Right cardiac atrium (tissue), 5 donors: Measurements from ENCODE around the gene CRACDL. TPM values are rescaled to one million over a fixed set of nuclear protein-coding genes. Genes with fewer than 3 reads are reported as not detected.
A peak's percentile ranks its signal among the peaks of the same experiment; 100 is the strongest.

Source experiments
- ATAC-seq, 2 donors: fragments of 200-7000 bp; cut with Tn5 transposase; one replicate each; pipeline versions ENCODE4 v1.8.0 to v1.9.1; 2020; ENCODE audit warnings: moderate library complexity in 2 of 2, mild to moderate bottlenecking in 1 of 2
- DNase-seq, 3 donors: peaks; one replicate each; pipeline ENCODE4 v3.0.0-alpha.2; 2020
- H3K27ac ChIP-seq: one replicate; pipeline ENCODE4 v1.5.1; 2013; ENCODE audit warnings: mild to moderate bottlenecking, low read length, control low read depth, moderate library complexity
- H3K27me3 ChIP-seq: one replicate; pipeline ENCODE4 v1.6.1; 2013; ENCODE audit not compliant: control insufficient read depth, insufficient read depth
- H3K4me1 ChIP-seq: one replicate; pipeline ENCODE4 v1.6.1; 2013; ENCODE audit warnings: low read length; ENCODE audit not compliant: control insufficient read depth, insufficient read depth
- H3K4me3 ChIP-seq: one replicate; pipeline ENCODE4 v1.5.1; 2013; ENCODE audit warnings: low read length, control low read depth
- H3K9me3 ChIP-seq: one replicate; pipeline ENCODE4 v1.6.1; 2013; ENCODE audit warnings: low read length; ENCODE audit not compliant: control insufficient read depth
- WGBS: extraction: QIAGEN DNeasy Blood & Tissue Kit; methylation state at CpG from one replicate; pipeline ENCODE4 v1.1.7; 2013; 5-methylcytosine and 5-hydroxymethylcytosine counted together
- intact Hi-C, 4 donors: fragments of 100-400 bp; cut with DNase I; formaldehyde crosslinking; loops; one replicate each; pipeline versions ENCODE4 v1.11.0 to v1.14.0; 2022 to 2023
- polyA plus RNA-seq: library from polyadenylated mRNA; stranded (reverse); fragments of 200-250 nt; gene quantifications from one replicate; pipeline ENCODE4 v1.2.3, GENCODE V29; 2013
- total RNA-seq, 4 donors: library from RNA; stranded (reverse); fragmentation: NEBNext Ultra II Directional; extraction: Animal tissue kit (Norgen Biotek cat#: 25700); gene quantifications; one replicate each; pipeline ENCODE4 v1.2.1, GENCODE V29; 2021
- donor health status: healthy with polysubstance abuse.
- donor health status: DM: no; HTN: yes; CAD: no.
- donor health status: DM: no; HTN: no; CAD: no.
- donor health status: DM: no; HTN: yes; CAD: no; lungs with severe emphysema.
- donor health status: DM: yes; HTN: yes; CAD: no.

CRACDL gene
- total and polyA plus RNA-seq, 5 donors: 2.7 to 5.7 (median 4.9) TPM

DNA sequence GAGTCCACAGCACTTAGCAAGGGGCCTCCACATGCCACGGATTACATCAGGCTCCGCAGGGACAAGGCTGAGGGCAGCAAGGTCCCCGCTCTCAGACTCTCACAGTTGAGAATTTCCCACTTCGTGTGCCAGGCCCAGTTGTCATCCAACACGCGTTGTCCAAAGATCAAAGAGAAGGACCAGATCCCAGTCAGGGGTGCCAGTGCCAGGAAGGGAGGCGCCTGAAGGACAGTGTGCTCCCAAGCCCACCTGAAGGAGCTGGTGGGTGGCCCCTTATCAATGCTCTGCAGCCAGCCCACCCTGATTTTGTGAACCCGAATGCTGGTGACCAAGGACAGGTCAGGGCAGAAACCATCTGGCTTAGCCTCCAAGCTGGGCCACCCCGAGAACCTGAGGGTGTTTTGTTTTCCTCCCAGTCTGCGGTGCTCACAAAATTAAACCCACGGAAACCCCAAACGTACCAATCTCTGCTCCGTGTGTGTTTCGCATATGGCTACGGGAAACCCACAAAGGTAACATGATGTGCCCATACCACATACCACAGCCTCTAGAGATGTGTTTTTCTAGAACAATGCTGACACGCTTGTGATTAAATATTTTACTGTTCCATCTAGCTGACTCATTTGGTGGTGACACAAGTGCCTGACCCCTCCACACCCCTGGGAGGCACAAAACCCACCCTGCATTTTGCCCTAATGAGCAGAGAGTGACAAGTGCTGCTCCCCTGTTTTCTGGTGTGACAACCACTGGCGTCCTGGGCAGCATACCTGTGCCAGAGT lies 24.5 kb downstream of the CRACDL start:
- DNase-seq: no peak
- no peaks in the 10 kb centered on the region for H3K27me3 ChIP-seq
- WGBS: 87% methylated on average over 17 of the region's 17 CpGs

DNA sequence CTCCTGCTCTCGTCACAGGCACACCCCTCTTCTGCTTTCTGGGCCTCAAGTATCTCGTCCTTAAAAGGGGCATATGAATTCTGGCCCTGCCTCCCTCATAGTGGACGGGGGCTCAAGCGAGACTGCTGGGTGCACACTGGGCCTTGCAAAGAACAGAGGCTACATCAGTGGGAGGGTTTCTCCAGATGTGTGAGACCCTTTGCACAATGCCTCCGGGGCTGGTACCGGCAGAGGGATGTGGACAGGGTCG lies 25.0 kb downstream of the CRACDL start:
- Histone ChIP-seq H3K4me3 (no peak overlapping the region), H3K27ac (no peak overlapping the region), H3K27me3 (no peaks in the 10 kb centered on the region), H3K4me1 (peaks cover 5% of the 10 kb centered on the region), H3K9me3 (no peaks in the 10 kb centered on the region)
- 91% methylated on average over 7 of the region's 7 CpGs for WGBS
- intact Hi-C loops: no loop called here
- DNase-seq (no peak), ATAC-seq (no peak)

More for the DNA sequence above, 24.5 kb downstream of the CRACDL start:
- H3K4me3 ChIP-seq: no peak overlapping the region
- peaks cover 5% of the 10 kb centered on the region for H3K4me1 ChIP-seq
- ATAC-seq: no peak
- no peaks in the 10 kb centered on the region for H3K9me3 ChIP-seq
- intact Hi-C loops: no loop called here
- no peak overlapping the region for H3K27ac ChIP-seq

DNA sequence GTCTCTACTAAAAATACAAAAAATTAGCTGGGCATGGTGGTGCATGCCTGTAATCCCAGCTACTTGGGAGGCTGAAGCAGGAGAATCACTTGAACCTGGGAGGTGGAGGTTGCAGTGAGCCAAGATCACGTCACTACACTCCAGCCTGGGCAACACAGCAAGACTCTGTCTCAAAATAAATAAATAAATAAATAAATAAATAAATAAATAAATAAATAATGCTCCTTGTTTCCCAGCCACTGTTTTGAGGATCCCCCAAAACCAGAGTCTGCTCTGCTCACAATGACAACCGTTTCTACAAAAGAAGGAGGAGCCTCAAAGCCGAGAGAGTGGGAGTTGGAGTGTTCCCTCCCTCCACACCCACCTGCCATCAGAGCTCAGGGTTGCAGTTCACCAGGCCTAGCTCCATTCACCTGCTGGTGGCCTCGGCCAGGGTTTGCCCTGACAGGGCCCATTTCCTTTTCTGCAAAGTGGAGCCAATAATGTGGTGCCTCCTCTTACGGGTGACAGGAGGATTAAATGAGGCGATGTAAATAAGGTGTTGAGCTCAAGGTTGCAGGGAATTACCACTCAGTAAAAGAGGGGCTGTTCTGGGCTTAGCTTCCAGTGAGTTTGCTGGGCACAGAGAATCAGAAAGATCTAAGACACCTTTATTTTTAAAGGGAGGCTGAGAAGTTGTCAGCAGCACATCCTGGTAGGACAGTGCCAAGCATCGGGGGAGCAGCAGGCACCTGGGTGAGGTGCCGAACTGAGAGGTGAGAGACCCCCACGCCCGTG lies 25.5 kb downstream of the CRACDL start:
- DNase-seq (no peak), ATAC-seq (no peak)
- Histone ChIP-seq H3K4me1 (peaks cover 5% of the 10 kb centered on the region), H3K27me3 (no peaks in the 10 kb centered on the region), H3K9me3 (no peaks in the 10 kb centered on the region), H3K27ac (no peak overlapping the region), H3K4me3 (no peak overlapping the region)
- intact Hi-C loops: no loop called here
- WGBS: 92% methylated on average over 10 of the region's 10 CpGs

DNA sequence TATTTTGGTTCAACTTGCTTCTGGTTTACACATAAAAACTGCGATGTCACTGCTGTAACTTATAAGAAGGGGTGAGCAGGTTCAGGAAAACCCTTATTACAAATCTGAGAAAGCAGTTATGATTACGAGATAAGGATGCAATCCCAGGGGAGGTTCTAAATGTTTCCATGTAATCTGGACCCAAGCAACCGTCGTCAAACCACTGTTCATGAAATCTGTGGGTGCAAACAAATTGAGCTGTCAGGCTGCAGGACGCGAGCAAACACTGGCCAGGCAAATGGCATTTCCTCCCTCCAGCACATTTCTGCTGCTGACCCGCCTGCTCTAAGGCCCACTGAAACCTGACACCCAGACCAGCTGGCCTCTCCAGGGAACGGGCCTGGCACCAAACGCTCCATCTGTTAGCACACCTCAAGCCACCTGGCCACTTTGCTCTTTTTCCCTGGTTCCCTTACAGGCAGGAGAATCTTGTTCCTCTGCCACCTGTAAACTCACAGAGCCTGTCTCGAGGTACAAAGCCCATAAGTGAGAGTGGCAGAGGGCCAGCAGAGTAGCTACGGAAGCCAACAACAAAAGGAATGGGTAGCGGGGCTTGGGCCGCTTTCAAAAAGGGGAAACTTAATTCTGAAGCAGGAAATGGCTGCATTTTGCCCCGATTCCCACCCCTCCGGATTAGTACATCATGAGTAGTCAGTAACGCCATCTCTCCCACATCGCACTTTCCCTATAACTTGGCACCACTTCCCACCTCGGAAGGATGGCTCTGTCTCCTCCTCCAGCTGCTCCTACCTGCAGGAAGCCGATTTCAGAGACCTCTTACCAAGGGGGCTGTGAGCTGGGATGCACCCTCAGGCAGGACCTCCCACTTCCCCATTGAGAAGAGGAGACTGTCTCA lies 26.5 kb downstream of the CRACDL start:
- intact Hi-C loops: no loop called here
- Histone ChIP-seq H3K27ac (no peak overlapping the region), H3K27me3 (no peaks in the 10 kb centered on the region), H3K4me1 (peaks cover 5% of the 10 kb centered on the region), H3K9me3 (no peaks in the 10 kb centered on the region), H3K4me3 (no peak overlapping the region)
- ATAC-seq (peak; percentile 47 to 58), DNase-seq (no peak)
- 17% methylated on average over 19 of the region's 19 CpGs for WGBS

DNA sequence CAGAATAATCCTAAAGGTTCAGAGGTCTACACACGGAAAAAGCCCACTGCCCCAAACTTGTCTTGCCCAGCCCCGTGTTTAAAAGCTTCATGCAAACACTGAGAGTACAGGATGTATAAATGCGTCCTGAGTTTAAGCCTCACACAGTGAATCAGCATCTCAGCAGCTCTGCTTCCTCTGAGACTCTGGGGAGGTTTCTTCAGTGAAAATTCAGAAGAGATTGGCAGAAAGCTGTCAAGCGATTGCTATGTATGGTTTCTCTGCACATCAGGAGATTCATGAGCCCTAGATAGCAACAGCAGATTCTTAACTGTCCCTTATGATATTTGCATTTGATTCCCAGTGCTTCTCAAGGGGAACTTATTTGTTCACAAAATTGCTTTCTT lies 27.1 kb downstream of the CRACDL start:
- peaks cover 5% of the 10 kb centered on the region for H3K4me1 ChIP-seq
- H3K4me3 ChIP-seq: no peak overlapping the region
- intact Hi-C loops: no loop called here
- no peaks in the 10 kb centered on the region for H3K27me3 ChIP-seq
- 24% methylated on average over 4 of the region's 4 CpGs for WGBS
- DNase-seq: no peak
- no peak overlapping the region for H3K27ac ChIP-seq
- no peaks in the 10 kb centered on the region for H3K9me3 ChIP-seq
- no peak for ATAC-seq

DNA sequence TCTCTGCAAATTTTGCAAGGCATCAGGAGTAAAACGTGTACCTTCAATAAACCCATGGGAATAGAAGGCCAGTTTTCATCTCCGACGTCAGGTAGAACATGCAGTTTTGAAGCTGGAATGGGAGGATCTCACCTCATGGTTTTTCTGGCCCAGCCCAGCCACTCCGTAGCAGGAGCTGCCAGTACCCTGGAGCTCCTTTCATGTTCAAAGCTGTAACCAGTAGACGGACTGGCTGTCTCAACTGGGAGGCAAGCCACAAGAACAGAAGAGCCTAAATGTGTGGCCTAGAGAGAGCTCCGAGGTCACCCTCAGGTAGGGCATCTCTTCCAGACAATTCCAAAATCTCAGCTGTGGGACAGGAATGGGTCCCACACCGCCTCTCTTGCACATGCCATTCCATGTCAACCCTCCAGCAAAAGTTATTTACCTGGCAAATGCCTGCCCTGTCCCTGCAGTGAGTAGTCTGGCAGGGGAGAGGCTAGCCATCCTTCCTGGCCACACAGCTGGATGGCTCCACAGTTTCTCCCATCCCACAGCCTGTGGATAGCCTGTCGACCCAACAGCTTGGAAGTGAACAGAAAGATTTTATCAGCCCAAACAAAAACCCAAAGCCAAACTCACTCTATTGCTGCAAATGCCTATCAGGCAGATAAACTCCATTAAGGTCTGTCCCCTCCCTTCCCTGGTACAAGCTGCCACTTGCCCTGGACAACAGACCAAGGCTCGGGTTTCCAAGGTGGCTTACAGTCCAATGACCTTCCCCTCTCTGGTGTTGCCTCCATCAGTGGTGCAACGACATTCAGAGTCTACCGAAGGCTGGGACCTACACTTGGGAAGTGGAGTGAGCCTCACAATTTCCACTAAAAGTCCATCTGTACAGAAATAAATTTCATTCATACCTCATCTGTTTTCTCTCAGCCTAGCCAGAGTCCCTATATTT lies 27.8 kb downstream of the CRACDL start:
- H3K27ac ChIP-seq: no peak overlapping the region
- no peak for DNase-seq

DNA sequence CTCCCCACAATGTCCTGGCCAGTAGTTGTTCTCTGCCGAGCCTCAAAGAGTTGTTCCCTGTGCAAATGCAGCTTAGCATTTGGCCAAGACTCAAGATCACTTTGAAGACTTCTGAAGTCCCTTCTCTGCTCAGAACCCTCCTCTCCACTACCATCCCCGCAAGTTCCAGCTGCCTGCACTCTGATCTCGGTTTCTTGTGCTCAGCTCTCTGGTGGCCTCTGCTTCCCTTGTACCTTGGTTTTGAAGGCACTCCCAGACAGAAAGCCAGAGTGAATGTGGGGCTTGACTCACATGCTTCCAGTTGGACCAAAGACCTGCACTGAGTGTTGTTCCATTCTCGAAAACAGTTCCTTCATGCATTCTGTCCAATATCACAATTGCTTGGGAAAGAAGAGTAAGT lies 28.6 kb downstream of the CRACDL start:
- H3K4me1 ChIP-seq: peaks cover 5% of the 10 kb centered on the region
- ATAC-seq (no peak), DNase-seq (no peak)
- no peaks in the 10 kb centered on the region for H3K27me3 ChIP-seq
- H3K4me3 ChIP-seq: no peak overlapping the region
- no peak overlapping the region for H3K27ac ChIP-seq
- H3K9me3 ChIP-seq: no peaks in the 10 kb centered on the region
- WGBS: 89% methylated on average over 4 of the region's 4 CpGs
- intact Hi-C loops: no loop called here

More for the DNA sequence above, 27.8 kb downstream of the CRACDL start:
- WGBS: 74% methylated on average over 11 of the region's 11 CpGs
- Histone ChIP-seq H3K4me3 (no peak overlapping the region), H3K9me3 (no peaks in the 10 kb centered on the region), H3K27me3 (no peaks in the 10 kb centered on the region), H3K4me1 (peaks cover 5% of the 10 kb centered on the region)
- no peak for ATAC-seq
- intact Hi-C loops: no loop called here

DNA sequence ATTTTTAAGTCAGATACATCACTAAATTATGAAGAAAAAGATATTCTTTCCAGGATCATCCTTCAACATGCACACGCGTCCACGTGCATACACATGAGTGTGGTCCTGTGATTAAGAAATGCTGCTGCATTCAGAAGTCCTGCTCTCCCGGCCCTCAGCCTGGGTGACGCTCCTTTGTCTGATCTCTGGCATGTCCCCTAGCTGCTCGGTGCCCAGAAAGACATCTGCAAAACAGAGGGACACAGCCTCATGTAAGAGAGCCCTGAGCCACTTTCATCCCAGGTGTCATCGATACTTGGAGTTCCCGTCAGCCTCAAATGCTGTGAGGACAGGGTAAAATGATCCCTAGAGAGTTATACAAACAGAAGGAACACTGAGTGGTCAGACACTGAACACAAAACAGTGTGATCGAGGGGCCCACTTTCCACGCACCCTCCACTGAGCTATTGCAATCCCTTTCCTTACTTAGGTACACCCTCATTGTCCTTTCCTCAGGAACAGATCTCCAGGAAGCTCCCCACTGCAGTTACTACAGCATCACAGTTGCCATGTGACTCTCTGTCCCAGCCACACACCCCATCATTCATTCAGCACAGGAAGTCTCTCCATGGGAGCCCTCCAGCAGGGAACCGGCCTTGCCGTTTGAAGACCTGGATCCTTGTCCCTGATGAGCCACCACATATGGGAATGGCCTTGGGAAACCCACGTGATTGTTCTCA lies 32.1 kb downstream of the CRACDL start:
- no peaks in the 10 kb centered on the region for H3K9me3 ChIP-seq
- WGBS: 75% methylated on average over 13 of the region's 13 CpGs
- no peak for DNase-seq
- H3K4me3 ChIP-seq: no peak overlapping the region
- H3K27me3 ChIP-seq: no peaks in the 10 kb centered on the region
- H3K4me1 ChIP-seq: no peaks in the 10 kb centered on the region
- ATAC-seq: no peak
- intact Hi-C loops: no loop called here
- no peak overlapping the region for H3K27ac ChIP-seq

DNA sequence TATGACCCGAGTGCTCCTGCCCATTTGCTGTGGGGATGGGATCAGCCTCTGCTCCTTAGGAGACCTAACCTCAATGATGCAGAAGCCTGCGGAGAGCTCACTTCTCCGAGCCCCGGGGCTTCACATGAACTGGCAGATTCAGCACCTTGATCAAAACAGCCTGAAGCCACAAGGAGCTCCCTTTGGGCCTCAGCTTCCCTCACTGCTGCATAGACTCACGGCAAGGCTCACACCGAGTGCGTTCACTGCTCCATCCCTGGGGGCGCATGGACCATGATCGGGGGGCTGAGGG lies 33.0 kb downstream of the CRACDL start:
- H3K4me3 ChIP-seq: no peak overlapping the region
- no peak for DNase-seq
- no peak for ATAC-seq
- WGBS: 83% methylated on average over 9 of the region's 9 CpGs
- H3K9me3 ChIP-seq: no peaks in the 10 kb centered on the region
- H3K27me3 ChIP-seq: no peaks in the 10 kb centered on the region
- no peaks in the 10 kb centered on the region for H3K4me1 ChIP-seq
- intact Hi-C loops: no loop called here
- no peak overlapping the region for H3K27ac ChIP-seq
